Activated CD4-positive, alpha-beta T cell treated with anti-CD3 and anti-CD28 coated beads, Interleukin-2, amount 50 U/mL, for 24 hours (primary cell): Measurements from ENCODE around the gene GOLGA6L2.
"Not testable (repeated sequence)": the region's sequence is repeated elsewhere in the genome, so short reads cannot be mapped to it uniquely, and the experiment has no call there.

Experiments
- DNase-seq, 2 donors: peaks; one replicate each; pipeline ENCODE4 v3.0.0-alpha.2; 2020; ENCODE audit warnings: low read depth in 1 of 2, low spot score in 1 of 2

The GOLGA6L2 gene

DNA sequence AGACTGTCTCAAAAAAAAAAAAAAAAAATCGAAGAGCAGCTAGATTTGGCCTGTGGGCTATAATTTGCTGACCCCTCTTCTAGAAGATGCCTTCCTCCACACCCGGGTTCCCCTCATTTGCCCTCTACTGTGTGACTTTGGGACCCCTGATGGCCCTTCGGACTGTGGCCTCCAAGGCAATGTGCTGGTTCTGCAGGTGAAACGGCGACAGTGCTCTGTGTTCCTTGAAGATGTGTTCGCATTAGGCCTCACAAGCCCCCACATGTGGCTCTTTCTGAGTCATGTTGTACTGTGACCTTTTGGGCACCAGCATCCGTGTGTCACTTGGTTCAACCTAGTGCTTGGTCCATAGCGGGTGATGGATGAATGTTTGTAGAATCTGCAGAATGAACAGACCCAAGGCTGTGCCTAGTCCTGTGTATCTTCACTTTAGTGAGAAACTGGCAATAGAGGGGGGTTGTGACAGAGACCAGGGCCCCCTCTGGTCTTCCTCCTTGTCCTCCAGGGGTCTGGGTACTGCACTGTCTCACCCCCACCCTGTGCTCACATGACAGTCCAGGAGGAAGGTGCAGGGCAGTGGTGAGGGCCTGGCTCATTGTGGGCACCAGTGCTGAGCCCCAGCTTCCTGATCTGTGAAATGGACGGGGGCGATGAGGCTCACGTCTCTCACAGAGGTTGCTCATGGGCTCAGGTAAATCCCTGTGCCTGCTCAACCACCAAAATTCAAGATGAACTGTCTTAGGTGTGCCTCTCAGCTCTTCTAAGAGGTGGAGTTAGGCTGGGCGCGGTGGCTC lies 22.7 kb downstream of the GOLGA6L2 start:
- no peak for DNase-seq

DNA sequence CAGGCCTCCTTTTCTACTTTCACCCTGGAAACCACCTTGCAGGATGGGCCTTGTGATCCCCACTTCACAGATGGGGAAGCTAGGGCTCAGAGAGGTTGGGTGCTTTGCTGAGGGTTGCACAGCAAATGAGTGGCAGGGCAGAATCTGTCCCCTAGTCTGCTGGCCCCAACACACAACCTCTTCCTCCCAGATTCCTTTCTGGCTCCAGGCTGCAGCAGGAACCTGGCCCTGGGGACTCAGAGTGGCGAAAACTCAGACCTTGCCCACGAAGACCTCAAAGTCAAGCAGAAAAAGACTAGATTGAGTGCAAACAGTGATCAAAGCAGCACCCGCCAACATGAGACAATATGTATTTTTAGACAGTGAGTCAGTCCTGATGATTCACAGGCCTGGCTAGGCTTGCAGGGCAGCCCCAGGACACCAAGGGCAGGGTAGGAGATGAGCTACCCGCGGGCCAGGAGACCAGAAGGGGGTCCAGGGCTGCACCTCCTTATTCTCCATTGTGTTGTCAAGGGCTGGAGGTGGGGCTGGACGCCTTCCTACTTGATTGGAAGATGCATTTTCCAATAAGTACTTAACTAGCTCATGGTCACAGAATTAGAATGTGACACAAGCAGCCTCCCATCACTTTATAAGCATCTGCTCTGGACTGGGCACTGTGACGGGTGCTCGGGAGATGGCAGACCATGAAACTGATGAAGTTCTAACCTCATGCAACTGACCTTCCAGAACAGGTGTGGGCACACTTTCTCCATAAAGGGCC lies 23.9 kb downstream of the GOLGA6L2 start:
- no peak for DNase-seq

DNA sequence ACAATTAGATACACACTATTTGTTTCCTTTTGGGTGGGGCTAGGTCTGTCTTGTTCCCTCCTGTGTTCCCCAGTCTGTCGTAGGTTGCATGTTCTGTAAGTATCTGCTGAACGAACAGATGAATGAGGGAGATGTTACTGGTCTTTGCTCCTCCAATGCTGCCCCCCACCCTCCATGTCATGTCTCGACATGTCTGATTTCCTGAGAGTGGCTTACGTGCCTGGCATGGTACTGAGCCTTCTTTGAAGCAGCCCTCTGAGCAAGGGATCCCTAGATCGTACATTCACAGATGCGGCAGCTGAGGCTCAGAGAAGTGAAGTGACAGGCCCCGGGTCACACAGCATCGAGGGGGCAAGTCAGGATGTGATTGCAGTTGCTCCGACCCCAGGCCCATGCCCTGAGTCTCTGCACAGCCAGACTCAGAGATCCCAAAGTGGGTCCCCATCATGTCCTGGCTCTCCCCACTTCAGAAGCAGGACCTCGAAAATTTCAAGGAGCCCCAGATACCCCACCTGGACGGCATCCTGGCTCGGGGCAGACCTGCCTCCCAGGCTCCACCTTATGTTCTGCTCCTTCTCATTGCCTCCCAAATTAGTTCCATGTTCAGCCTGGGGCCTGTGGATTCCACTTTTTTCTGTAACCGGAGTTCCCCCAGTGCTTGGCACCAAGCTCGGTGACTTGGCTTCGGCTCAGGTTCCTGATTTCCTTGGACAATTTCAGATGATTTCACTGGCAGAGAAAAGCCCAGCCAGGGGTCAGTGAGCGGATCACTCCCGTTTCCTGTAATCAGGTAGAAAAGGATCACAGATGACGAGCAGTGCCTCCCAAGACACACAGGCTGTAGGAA lies 24.7 kb downstream of the GOLGA6L2 start:
- DNase-seq = no peak

DNA sequence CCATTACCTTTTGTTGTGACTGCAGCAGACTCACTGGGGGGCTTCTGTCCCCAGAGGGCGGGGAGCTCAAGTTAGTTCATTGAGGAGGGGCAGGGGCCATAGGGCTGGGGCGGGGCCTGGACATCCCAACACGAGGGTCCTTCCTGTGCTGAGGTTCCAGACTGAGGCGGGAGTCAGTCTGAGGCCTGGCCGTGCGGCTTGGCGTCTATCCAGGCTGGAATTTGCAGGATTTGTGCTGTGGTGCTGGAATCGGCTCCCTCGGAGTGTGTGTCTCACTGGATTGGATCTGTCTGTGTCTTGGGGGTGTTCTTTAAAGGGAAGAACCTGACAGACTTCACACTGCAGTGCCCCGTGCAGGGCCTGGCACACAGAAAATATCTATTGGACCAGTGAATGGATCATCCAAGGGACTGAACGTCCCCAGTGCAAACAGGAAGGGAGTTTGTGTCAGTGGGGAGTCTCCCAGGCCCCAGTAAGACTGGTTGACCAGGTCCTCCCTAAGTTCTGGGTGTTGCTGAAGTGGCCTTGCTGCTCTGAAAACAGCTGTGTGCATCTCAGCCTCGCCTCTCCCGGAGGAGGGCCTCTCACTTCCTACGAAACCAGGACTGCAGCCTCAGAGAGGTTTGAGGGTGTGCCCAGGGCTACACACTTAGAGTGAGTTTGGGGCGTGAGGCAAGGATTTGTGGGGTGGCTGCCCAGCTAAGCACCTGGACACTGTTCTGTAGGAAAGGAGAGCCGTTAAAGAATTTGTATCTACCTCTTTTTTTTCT lies 26.1 kb downstream of the GOLGA6L2 start:
- no peak for DNase-seq

DNA sequence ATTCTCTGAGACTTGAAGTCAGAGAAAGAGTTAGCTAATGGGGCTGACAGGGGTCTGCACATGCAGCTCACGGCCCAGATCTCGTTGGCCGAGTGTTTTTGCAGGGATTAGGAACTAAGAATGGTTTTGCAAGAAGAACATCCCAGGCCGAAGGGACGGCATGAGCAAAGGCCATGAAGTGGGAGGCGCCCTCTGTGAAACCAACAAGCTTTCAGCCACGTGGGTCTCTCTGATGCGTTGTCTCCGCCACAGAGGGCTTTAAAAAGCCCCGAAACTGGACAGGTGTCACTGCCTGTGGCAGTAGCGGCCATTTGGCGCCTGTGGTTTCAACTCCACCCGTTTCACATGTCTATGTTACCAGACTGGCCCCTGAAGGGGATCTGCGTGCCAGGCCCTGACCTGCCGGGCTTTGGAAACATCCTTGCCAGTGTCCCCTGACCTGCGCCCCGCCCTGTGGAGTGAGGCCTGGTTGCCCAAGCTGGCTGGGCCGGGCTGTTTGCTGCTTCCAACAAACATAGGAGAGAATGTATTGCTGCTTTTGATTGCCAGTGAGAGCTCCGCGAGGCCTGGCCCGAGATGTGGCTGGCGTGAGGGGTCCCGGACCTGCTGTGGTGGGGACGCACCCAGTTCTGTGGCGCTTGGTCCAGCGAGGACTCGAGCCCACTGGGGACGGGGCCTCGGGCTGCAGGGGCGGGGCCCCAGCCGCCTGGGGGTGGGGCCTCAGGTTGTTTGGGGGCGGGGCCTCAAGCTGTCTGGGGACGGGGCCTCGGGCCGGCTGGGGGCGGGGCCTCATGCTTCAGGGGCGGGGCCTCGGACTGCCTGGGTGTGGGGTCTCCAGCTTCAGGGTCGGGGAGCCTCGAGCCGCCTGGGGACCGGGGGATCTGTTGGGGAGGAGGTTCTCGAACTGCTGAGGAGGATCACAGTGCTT lies 30.4 kb downstream of the GOLGA6L2 start:
- no peak for DNase-seq

DNA sequence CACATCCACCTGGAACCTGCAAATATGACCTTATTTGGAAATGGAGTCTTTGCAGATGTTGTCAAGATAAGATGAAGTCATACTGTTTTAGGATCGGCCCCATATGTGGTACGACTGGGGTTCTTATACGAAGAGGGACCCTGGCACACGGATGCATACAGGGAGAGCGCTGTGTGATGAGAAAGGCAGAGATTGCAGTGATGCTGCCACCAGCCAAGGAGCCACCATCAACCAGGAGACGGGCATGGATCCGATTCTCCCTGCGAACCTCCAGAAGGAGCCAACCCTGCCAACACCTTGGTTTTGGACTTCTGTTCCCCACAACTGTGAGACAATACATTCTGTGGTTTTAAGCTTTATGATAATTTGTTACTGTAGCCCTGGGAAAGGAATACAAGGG lies 31.2 kb downstream of the GOLGA6L2 start:
- not testable (repeated sequence) for DNase-seq

DNA sequence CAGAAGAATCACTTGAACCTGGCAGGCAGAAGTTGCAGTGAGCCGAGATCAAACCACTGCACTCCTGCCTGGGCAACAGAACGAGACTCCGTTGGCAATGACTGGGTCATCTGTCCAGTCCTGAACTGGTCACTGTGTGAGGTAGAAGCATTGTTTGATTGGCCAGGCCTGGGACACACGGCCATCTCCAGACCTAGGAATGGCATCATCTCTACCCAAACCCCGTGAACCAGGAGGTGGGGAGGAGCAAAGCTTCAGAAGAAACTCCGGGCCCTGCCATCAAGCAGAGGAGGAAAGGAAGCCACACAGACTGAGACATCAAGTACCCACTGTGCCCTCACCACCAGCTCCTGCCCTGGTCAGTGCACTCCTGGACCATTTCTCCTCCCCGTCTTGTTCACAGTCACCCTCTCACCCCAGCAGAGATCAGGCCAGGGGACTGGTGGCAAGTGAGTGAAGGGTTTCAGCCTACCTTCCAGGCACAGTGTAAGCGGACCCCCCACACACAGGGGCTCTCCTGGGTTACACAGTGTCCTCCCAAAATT lies 31.6 kb downstream of the GOLGA6L2 start:
- no peak for DNase-seq

DNA sequence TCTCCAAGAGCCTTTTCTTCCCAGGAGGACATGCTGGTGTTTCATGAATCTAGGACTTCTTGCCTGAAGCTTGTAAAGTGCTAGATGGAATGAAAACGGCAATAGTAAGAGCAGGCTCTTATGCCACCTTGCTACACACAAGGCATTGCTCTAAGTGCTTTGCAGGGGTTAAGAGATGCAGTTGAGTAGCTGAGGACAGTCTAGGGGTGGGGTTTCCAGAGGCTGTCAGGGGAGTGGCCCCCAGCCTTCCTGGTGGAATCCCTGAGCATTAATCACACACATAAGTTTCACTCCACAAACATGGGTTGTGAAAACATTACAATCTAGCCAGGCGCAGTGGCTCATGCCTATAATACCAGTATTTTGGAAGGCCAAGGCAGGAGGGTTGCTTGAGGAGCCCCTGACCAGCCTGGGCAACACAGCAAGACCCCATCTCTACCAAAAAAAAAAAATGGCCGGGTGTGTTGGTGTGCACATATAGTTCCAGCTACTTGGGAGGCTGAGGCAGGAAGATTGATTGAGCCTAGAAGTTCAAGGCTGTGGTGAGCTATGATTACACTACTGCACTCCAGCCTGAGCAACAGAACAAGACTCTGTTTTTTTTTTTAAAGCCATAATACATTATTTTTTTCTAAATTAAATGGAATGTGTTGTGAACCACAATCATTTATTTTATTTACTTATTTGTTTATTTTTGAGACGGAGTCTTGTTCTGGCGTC lies 34.0 kb downstream of the GOLGA6L2 start:
- DNase-seq = not testable (repeated sequence)

DNA sequence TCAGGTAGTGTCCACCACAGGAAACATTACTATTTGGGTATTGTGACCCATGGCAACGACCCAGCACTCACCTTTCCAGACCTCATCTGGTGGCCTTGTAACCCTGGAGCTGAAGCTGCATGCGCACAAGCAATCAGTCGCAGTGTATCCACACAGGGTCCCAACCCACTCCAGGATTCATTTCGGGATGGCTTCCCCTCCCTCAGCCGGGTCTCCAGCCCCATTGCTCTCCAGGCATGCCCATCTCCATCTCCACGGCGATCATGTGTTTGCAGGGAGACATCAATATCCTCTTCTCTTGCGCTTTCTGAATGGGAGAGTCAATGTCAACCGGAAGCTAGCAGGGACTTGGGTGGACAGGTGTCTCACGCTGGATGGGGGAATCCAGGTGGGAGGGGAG lies 35.2 kb downstream of the GOLGA6L2 start:
- no peak for DNase-seq

DNA sequence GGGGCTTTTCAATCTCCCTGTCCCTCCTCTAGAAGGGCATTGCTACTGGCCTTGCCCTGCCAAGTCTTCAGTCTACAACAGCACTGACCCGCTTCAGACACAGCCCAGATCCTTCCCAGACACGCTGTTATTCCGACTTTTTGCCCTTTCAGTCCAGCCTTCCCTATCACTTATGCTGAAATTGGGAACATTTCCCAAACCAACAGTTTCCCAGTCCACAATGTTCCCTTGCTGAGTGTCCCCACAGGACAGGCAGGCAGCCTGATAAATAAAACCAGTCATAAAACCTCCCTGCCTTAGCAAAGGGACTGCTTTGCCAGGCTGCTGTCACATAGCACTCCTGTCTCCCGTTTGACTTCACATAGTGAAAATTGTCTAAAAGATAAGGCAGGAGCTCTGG lies 43.5 kb downstream of the GOLGA6L2 start:
- DNase-seq = no peak

DNA sequence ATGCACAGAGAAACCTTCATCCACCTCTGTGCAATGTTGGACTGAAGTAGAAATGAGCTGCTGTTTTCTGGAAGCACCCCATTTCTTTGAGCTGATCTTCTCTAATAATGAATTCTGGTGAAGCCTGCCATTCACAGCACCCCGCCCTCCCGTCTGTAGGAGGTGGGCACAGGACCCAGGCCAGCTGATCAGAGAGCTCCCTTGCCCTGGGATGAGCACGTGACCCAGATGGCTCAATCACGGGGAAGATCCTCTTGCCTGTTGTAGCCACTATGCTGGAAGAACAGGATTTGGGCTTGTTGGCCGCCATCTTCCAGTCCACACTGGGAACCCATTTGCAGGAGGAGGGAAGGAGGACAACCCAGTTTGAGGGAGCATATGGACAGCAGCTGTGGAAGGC lies 44.5 kb downstream of the GOLGA6L2 start:
- DNase-seq = no peak

DNA sequence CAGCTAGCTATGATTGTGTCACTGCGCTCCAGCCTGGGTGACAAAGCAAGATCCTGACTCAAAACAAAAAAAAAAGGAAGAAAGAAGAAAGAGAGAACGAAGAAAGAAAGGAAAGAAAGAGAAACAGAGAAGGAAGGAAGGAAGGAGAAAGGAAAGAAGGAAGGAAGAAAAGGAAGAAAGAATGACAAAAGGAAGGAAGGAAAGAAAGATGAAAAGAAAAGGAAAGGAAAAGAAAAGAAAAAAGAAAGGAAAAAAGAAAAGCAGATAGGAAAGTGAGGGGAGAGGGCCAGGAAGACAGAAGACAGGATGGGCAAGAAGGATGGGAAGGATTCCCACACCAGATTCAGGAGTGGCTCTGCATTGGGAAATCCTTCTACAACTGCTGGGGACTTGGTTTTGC lies 44.9 kb downstream of the GOLGA6L2 start:
- no peak for DNase-seq

DNA sequence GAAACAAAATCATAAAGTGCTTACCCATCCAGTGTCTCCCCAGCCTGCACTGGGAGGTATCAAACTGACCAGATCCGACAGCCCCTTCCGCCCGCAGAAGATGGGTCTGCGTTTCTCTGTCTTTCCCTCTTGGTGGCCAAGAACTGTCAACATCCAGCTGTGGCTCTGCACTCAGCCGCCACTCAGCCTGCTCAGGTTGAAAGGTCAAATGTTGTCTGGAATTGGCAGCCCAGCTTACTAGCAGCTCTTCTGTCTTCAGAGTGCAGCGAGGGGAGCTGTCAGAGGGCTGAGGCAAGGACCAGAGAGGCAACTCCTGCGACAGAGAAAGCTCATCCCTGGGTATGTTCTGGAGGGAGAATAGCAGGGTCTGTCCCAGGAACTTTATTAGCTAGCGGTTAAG lies 45.4 kb downstream of the GOLGA6L2 start:
- DNase-seq = no peak

DNA sequence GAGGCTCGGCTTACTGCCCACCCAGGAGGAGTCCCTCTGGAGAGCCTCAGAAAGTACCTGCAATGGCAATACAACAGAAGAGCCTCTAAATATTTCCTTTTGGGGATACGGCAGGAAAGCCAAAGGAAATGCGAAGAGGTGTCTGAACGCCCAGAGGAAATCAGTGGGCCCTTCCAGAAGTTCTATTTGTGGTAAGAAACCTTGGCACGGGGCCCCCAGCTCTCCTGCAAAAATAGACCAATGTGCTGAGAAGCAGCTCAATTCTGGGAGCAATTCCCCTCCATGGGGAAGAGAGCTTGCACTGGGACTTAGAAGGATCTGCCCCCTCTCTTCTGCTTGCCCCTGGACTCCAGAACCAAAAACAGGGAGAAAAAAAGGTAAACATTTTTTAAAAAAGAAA lies 47.8 kb downstream of the GOLGA6L2 start:
- not testable (repeated sequence) for DNase-seq

DNA sequence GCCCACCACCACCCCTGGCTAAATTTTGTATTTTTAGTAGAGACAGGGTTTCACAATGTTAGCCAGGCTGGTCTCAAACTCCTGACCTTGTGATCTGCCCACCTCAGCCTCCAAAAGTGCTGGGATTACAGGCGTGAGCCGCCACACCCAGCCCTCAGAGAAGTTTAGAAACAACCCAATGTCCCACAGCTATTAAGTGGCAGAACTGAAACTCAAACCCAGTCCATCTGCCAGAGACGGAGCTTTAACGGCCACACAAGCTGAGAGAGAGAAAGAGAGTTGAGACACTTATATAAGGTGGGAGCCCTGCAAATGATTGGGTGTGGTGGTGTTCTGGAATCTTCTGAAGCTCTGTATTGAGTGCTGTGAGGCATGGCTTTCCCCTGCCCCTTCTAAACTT lies 48.7 kb downstream of the GOLGA6L2 start:
- not testable (repeated sequence) for DNase-seq

DNA sequence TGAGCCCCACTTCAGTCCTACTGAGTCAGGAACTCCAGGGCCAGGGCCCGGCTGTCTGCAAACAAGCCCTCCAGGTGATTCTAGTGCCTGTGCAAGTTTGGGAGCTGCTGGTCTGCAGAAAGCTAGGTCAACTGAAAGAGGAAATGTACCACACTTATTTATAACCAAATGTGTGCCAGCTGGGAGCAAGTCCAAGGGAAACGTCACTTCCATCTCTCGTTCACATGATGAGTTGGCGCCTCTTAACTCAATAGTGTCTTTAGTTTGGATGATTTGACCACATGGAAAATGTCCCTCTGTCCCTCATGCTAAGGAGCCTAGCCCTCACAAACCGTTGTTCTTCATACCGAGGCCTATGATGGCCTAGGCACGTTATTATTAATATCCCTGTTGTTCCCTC lies 49.3 kb downstream of the GOLGA6L2 start:
- no peak for DNase-seq

DNA sequence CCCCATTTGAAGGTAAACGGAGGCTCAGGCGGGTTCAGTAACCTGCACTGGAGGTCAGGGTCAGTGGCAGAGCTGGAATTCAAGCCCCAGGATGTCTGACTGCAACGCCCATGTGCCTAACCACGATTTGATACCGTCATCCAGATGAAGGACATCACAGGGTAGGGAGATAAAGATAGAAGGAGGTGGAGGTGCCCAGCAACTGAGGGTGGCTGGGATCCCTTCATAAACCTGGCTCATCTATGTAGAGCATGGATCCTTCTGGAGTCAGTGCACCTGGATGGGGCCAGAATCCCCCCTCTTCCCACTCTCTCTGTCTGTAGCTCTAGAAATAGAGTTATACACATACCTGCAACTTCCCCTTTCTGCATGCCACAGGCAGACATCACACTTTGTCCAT lies 51.2 kb downstream of the GOLGA6L2 start:
- DNase-seq = no peak

DNA sequence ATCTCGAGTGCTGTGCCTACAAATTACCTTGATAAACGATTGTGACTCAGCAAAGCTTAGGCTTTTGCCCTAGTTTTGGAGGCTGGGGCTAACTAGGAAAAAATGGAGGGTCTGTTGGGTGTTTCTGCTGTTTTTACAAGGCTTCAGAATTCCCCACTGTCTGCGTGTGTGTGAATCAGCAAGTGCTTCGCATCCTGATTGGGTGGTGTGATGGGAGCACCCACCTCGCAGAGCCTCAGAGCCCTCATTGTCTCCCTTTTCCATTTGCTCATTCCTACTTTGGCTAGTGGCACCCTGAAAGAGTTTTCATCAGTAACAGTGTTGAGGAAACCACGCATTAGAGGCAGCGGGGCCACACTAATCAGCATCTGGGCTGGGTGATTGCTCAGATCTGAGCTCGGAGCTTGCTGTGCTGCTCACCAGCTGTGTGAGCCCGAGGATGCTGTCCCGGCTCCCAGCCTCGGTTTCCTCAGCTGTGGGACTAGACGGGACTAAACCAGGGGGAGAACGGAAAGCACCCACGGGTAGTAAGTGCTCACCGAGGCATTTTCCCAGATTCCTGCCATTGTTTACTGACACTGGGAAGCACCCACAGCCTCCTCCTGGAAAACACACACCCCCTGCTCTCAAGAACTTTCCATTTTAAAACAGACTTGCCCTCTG lies 51.9 kb downstream of the GOLGA6L2 start:
- no peak for DNase-seq
